GM12872 (cell line): ENCODE measurements around the gene PRKN.

Experiments used
- CTCF ChIP-seq: IDR thresholded peaks from 3 replicates; pipeline ENCODE4 v1.5.1; 2011; ENCODE audit warnings: low read depth, mild to moderate bottlenecking, low read length, moderate library complexity; ENCODE audit not compliant: insufficient read depth

PRKN gene

GRCh38 chr6:161522276-161522675 lies 1205.3 kb downstream of the PRKN start:
- TF ChIP-seq CTCF = no peak

DNA sequence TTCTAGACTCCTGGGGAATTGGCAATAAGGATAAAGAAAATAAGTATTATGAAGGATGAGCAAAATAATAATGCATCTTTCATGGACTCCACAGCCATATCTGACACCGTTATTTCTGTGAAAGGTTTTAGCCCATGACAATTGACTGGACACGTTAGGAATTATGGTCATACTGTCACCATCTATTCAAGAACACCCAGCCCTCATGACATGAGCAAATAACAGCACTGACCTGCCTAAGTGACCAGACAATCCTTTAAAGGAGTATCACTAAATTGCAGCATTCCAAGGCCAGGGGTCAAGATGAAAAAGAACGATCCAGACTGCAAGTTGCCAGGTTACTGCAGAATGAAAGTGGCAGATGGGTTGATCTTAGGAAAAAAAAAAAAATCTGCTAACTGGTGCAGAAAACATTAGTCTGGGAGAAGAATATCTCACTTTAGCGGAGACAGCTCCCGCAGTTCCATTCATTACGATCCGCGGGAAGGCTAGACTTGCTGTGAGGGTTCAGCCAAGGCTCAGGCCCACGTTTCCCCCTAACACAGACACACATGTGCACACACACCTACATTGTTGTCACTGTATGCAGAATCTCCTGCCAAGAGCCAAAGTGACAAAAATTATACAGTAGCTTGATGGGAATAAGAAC lies 1216.0 kb downstream of the PRKN start:
- TF ChIP-seq CTCF = no peak

DNA sequence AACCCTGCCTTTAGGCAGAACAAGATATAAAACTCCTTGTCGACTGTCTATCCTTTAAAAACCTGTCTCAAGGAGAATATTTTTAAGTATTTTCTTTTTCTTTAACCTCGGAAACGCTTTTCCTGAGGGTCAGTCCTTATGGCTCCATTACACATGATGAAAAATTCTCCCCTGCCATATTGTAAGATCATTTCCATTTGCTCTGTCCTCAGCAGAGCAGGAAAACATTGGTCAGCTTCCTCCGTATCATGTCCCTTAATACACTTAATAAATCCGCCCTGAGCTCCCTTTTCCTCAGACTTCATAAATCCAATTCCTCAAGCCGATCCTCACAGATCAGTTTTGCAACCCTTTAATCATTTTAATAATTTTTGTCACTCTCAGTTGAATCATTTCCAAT lies 1219.2 kb downstream of the PRKN start:
- TF ChIP-seq CTCF = no peak

DNA sequence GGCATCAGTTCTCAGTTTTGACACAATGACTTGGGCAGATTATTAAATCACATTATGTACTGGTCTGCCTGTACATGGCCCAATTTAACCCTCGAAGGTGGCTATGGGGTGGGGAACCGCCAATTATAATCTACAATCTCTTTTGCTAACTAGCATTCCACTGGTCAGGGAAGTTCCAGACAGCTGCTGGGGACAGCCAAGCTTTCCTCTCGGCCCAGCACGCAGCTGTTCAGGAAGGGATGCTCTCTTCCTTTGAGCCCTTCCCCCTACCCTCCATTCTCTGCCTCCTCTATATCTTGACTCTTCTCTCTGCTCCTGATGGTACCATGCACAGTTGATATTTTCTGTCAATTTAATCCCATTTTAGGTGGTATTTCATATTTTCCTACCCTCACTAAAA lies 1220.2 kb downstream of the PRKN start:
- no peak for TF ChIP-seq CTCF

DNA sequence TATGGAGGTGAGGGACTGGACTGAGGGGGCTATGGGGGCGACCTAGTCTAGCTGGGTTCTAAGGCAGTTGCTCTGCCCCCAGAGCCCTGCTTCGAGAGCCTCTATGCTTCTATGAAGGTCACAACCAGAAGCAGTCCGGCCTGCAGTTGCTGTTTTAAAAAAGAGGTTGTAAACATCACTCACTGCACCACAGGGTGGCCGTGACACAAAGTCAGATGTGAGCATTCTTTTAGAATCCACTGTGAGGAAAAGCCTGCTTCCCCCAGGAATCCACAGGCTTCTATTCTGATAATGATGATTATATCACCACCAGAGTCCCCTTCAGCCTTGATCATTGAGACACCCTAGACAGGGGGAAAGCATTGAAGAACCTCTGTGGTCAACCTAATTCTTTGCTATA lies 1224.0 kb downstream of the PRKN start:
- TF ChIP-seq CTCF = no peak

GRCh38 chr6:161498881-161499280 lies 1228.7 kb downstream of the PRKN start:
- no peak for TF ChIP-seq CTCF

DNA sequence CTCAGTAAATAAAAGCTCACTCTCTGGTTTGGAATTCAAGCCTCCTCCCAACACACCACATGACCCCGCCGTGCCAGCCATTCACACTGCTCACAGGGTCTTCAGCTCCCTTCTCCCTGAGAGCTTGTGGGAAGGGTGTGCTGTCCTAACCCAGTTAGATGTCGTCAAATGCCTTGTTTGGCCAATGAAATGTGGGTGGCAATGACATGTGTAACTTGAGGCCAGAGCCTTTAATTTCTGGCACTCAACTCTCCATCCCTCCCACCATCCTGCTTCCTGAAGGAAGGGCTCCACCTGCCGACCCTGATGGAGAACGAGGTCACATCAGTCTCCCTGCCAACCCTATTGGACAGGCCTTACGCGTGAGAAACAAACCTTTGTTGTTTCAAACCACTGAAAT lies 1229.2 kb downstream of the PRKN start:
- 0 out of 3 replicates have a peak, but pooled peaks have one; percentile 12 for TF ChIP-seq CTCF
